ENCODE results near the gene NPIPB8. TPM values are rescaled to one million over a fixed set of nuclear protein-coding genes. Genes with fewer than 3 reads are reported as not detected.
"Not testable (repeated sequence)": the region's sequence is repeated elsewhere in the genome, so short reads cannot be mapped to it uniquely, and the experiment has no call there.

The NPIPB8 gene
- total RNA-seq, 1 donor from 2014 or later: not detected

DNA sequence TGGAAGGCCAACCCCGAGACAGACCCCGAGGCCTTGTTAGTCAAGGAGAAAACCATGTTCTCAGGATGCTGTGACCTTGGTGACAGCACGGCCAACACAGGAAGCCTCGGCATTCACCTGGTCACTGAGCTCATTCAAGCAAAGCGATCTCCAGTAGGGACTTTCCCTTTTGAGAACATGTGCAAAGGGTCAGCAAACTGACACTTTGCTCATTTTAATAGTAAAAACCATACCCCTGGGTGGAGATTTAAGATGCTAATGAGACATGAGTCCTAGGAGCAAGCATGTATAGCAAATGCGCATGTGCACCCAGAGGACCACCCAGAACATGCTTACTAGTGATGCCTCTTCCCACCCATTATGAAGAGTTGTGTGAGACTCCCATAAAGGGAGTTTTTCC, 35.3 kb upstream of the NPIPB8 start:
- DNase-seq (ENCODE audit: low read depth): no peak
- no peak for TF ChIP-seq CTCF (IDR thresholded peaks at IDR 0.05; ENCODE audit: insufficient read depth, low read length, poor library complexity, severe bottlenecking)
- no peak overlapping the region for H3K4me3 ChIP-seq (ENCODE audit: low read depth, low read length)
- H3K36me3 ChIP-seq (ENCODE audit: control insufficient read depth, insufficient read depth, low read length): no peaks in the 10 kb centered on the region
- H3K27me3 ChIP-seq (ENCODE audit: control insufficient read depth, insufficient read depth, low read length): no peaks in the 10 kb centered on the region

DNA sequence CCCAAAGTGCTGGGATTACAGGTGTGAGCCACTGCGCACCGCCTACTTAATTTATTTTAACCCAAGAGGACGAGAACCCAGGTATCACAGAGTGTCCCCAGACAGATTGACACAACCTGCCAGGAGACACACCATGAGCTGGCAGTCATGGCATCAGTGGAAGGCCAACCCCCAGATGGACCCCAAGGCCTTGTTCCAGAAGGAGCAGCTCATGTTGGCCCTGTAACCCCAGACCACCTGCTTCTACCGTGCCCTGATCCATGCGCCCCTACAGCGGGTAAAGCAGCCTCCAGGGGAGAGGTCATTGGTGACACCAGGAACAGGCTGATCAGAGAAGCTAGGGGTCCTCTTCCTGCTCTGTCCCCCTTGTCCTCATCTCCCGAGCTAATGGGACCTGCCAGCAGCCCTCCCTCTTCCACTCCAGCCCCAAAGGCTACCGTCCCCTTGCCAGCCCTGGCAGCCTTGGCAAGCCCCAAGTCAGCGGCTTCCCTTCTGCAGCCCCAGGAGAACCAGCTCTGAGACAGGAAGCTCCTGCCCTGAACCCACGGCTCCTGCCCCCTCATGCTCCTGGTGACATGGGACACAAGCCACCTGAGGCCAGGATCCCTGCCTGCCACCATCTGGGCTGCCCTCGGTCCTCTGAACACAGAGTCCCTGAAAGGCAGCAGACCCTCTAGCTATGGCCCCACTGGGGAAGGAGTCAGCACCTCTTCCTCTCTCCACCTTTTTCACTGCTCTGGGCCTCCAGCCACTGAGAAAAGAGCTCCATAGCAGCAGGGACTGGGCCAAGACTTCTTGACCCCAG, 34.3 kb upstream of the NPIPB8 start:
- TF ChIP-seq CTCF (IDR thresholded peaks at IDR 0.05; ENCODE audit: insufficient read depth, low read length, poor library complexity, severe bottlenecking): no peak
- no peak for DNase-seq (ENCODE audit: low read depth)
- no peaks in the 10 kb centered on the region for H3K27me3 ChIP-seq (ENCODE audit: control insufficient read depth, insufficient read depth, low read length)
- no peak overlapping the region for H3K4me3 ChIP-seq (ENCODE audit: low read depth, low read length)
- no peaks in the 10 kb centered on the region for H3K36me3 ChIP-seq (ENCODE audit: control insufficient read depth, insufficient read depth, low read length)

DNA sequence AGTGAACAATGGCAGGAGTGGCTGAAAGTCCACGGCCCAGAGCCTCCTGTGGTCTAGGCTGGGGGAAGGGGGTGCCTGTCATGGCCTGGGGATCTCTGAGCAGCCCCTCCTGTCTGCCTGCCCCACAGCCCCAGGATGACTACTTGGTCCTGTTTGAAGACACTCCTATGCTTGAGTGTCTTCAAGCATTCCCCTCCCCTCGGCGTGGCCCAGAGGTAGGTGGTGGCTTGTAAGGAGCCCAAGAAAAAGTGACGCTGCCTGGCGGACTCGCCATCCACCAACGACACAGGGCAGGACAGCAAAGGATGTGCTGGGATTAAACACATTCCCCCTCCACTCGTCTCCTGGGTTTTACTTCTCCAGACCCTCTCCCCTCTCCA, 33.7 kb upstream of the NPIPB8 start:
- no peak for TF ChIP-seq CTCF (IDR thresholded peaks at IDR 0.05; ENCODE audit: insufficient read depth, low read length, poor library complexity, severe bottlenecking)
- Histone ChIP-seq H3K27me3 (ENCODE audit: control insufficient read depth, insufficient read depth, low read length) (no peaks in the 10 kb centered on the region), H3K4me3 (ENCODE audit: low read depth, low read length) (no peak overlapping the region), H3K36me3 (ENCODE audit: control insufficient read depth, insufficient read depth, low read length) (no peaks in the 10 kb centered on the region)
- no peak for DNase-seq (ENCODE audit: low read depth)

DNA sequence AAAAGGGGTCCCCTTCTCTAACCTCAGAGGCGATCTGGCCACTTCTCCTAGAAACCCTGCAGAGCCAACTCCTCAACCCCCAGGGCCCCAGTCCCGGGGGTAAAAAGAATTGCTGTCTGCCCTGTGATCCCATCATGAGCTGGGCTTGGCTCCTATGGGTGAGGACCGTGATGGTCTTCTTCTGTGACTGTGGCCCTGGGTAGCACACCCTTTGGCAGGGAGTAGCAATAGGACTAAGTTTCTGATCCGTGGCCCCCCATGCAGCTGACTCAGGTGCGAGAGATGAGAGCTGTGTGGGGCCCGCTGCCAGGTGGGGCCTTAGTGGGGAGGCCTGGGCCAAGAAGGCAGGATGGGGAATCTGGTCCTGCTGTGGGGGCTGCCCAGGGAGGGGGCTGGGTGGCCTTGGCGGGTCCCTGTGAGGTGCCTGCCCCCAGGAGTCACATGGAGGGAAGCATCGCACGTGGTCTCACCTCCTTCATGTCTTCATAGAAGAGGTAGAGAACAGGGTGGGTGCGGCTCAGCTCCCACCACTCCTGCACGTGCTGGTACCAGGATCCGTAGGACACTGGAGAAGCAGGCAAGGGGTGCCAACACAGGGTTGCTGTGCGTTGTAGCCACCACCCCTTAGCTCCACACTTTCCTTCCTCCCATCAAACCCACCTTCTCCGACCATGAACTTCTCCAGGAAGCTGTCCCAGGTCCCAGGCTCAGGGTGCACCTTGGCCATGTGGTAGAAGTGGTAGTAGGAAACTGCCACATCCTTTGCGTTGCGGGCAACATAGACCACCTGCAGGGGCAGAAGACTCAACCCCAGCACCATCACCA, 31.4 kb upstream of the NPIPB8 start:
- Histone ChIP-seq H3K36me3 (ENCODE audit: control insufficient read depth, insufficient read depth, low read length) (no peaks in the 10 kb centered on the region), H3K4me3 (ENCODE audit: low read depth, low read length) (no peak overlapping the region), H3K27me3 (ENCODE audit: control insufficient read depth, insufficient read depth, low read length) (no peaks in the 10 kb centered on the region)
- TF ChIP-seq CTCF (IDR thresholded peaks at IDR 0.05; ENCODE audit: insufficient read depth, low read length, poor library complexity, severe bottlenecking): no peak
- DNase-seq (ENCODE audit: low read depth): no peak

DNA sequence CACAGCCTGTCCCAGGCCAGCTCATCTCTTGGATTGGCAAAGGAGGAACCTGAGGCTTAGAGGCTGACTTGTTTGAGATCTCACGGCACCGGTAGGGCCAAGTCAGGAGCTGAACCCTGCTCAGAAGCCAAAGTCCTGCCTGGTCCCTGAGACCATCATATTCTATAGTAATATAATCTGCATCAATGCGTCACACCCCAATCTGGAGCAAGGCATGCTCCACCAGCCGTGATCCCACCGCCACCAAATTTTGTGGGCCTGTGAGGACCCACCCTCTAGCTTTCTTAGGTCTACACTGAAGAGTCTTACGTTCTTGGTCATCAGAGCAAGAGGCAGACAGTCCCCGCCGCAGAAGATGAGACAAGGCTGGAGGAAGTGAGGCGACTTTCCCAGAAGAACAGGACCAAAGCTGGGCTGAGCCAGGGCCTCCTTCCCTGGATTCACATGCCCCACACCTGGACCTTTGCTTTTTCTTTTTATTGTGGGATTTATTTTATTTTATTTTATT, 30.7 kb upstream of the NPIPB8 start:
- no peak for TF ChIP-seq CTCF (IDR thresholded peaks at IDR 0.05; ENCODE audit: insufficient read depth, low read length, poor library complexity, severe bottlenecking)
- Histone ChIP-seq H3K4me3 (ENCODE audit: low read depth, low read length) (no peak overlapping the region), H3K27me3 (ENCODE audit: control insufficient read depth, insufficient read depth, low read length) (no peaks in the 10 kb centered on the region), H3K36me3 (ENCODE audit: control insufficient read depth, insufficient read depth, low read length) (no peaks in the 10 kb centered on the region)
- no peak for DNase-seq (ENCODE audit: low read depth)

DNA sequence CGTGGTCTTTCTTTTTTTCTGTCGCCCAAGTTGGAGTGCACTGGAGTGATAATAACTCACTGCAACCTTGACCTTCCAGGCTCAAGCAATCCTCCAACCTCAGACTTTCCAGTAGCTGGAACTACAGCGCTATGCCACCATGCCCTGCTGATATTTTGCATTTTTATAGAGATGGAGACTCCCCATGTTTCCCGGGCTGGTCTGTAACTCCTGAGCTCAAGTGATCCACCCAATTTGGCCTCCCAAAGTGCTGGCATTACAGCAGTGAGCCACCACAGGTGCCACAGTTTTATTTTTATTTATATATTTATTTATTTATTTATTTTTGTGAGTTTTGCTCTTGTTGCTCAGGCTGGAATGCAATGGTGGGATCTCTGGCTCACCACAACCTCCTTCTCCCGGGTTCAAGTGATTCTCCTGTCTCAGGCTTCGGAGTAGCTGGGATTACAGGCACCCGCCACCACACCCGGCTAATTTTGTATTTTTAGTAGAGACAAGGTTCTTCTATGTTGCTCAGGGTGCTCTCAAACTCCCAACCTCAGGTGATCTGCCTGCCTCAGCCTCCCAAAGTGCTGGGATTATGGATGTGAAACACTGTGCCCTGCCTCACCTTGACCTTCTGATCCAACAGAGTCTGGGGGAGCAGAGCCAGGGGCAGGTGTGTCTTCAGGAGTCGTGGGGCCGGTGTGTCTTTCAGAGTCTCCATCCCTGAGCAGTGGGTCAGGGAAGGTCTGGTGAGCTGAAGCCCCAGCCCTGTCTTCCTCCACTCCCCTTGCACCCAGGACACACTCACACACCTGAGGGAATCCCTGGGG, 30.0 kb upstream of the NPIPB8 start:
- H3K36me3 ChIP-seq (ENCODE audit: control insufficient read depth, insufficient read depth, low read length); DNase-seq (ENCODE audit: low read depth); H3K4me3 ChIP-seq (ENCODE audit: low read depth, low read length); H3K27me3 ChIP-seq (ENCODE audit: control insufficient read depth, insufficient read depth, low read length): not testable (repeated sequence)

DNA sequence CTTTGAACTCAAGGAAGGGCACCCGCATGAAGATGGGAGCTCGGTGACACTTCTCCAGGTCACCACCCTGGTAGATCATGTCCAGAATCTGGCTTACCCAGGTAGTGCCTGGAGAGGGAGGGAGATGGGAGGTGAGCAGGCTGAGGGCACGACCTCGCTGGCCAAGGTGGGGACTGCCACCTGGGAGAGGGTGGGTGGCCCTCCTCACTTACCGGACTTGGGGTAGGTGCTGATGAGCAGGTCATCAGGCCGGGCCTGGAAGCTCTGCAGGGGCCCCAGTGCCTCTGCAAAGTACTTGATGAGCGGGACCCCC, 29.4 kb upstream of the NPIPB8 start:
- not testable (repeated sequence) for DNase-seq (ENCODE audit: low read depth); H3K27me3 ChIP-seq (ENCODE audit: control insufficient read depth, insufficient read depth, low read length); H3K36me3 ChIP-seq (ENCODE audit: control insufficient read depth, insufficient read depth, low read length); H3K4me3 ChIP-seq (ENCODE audit: low read depth, low read length)

DNA sequence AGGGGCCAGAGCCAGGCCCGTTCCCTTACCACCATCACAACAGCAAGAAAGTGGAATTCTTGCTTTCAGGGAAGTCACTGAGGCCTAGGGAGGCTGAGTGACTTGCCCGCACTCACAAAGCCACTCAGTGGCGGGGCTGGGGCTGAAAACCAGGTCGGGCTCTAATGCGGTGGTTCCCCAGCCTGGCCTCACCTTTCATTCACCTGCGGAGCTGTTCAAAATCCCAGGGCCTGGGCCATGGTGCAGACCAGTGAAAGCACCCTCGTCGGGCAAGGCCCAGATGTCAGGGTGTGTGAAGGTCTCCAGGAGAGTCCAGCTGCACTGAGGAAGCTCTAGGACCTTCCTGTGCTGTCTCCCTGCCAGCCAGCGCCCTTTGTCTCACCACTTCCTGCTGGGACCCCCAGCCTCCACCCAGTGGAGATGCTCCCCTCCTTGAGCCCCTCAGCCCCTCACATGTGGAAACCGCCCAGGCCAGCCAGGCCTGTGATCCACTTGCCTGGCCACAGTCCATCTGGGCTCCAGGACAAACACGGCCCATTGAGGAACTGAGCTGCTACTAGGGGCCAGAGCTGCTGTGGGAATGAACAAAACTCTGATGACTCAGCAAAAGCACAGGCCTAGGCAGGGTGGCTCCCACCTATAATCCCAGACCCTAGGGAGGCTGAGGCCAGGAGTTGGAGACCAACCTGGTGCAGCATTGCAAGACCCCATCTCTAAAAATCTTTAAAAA, 28.8 kb upstream of the NPIPB8 start:
- H3K27me3 ChIP-seq (ENCODE audit: control insufficient read depth, insufficient read depth, low read length): not testable (repeated sequence)

More for the DNA sequence above, 28.8 kb upstream of the NPIPB8 start:
- not testable (repeated sequence) for DNase-seq (ENCODE audit: low read depth); H3K4me3 ChIP-seq (ENCODE audit: low read depth, low read length); H3K36me3 ChIP-seq (ENCODE audit: control insufficient read depth, insufficient read depth, low read length)

All from kidney epithelial cell (primary cell).